ENCODE measurements around the gene LRP3. TPM values are rescaled to one million over a fixed set of nuclear protein-coding genes. Genes with fewer than 3 reads are reported as not detected.

The LRP3 gene
- total and polyA plus RNA-seq, 2 of the 13 experiments (the other 11 are each of a cell fraction or from before 2014, with no cell fraction given): 17.6 to 51.6 TPM

- no peaks in the 10 kb centered on the region for H3K36me3 ChIP-seq (replicated peaks in 1 of 2; ENCODE audit: control insufficient read depth in 1 of 2, insufficient read depth in 2 of 2, low read length in 2 of 2)
- H3K9me3 ChIP-seq (ENCODE audit: low read length): peaks cover 7% of the 10 kb centered on the region; the same call in 1 of the 2 replicates
- FAIRE-seq: no peak
- in situ Hi-C loops (cut with HindIII; ENCODE audit: extremely low pct_ligation_motif_present, low pct_unique_long_range_greater_than_20kb) (no loop called here), intact Hi-C loops (cut with micrococcal nuclease; ENCODE audit: unreplicated experiment) (loop anchor here (5.0 kb wide), 1 partner anchor 525 kb away; no protein-coding TSS in a partner anchor)
- ATAC-seq: no peak
- no peak overlapping the region for H3K9ac ChIP-seq (ENCODE audit: insufficient read depth, low read depth, low read length)
- no peak overlapping the region for H3K4me3 ChIP-seq (replicated peaks in 1 of 3; ENCODE audit: insufficient read depth in 1 of 3, low read depth in 2 of 3, low read length in 3 of 3)
- POLR2A ChIA-PET: interaction anchor here (0.9 to 2.0 kb wide), 3 partner anchors 55 to 164 kb away, joined by 3 to 7 read pairs (median 6); no protein-coding TSS in a partner anchor
- H4K20me1 ChIP-seq (ENCODE audit: insufficient read depth, low read length): no peaks in the 10 kb centered on the region
- no peak overlapping the region for H3K27ac ChIP-seq (ENCODE audit: extremely low read length, insufficient read depth, low read length)
- no peak overlapping the region for H3K4me2 ChIP-seq (ENCODE audit: low read depth, low read length)
- H3K79me2 ChIP-seq (ENCODE audit: insufficient read depth, low read length): no peaks in the 10 kb centered on the region
- no peaks in the 10 kb centered on the region for H3K27me3 ChIP-seq (ENCODE audit: control insufficient read depth in 1 of 2, insufficient read depth in 2 of 2, low read length in 2 of 2)
- BruUV-seq (replicated peaks): no TSS peak
- no peak for DNase-seq (ENCODE audit: low spot score)
- CTCF ChIA-PET (ENCODE audit: low intra/inter-chr PET ratio, low total read pairs): interaction anchor here (1.8 to 2.0 kb wide), 2 partner anchors 60 to 165 kb away, joined by 4 to 12 read pairs; partner anchors contain the start of gene CEBPA
- H3K4me1 ChIP-seq (ENCODE audit: insufficient read depth, low read length): peaks cover 46% of the 10 kb centered on the region
- H2AFZ ChIP-seq (ENCODE audit: low read length): no peak overlapping the region
- 95% methylated on average over 3 of the region's 10 CpGs for WGBS (ENCODE audit: low lambda C conversion rate)
- TF ChIP-seq ZKSCAN1 (IDR thresholded peaks at IDR 0.05; ENCODE audit: low read length): peak; percentile 75
- no peak for TF ChIP-seq IKZF1 (IDR thresholded peaks at IDR 0.05)
- no peak for TF ChIP-seq GATAD2A (CRISPR knock-in tag; IDR thresholded peaks at IDR 0.05)
- no peak for TF ChIP-seq GLI4 (CRISPR knock-in tag; IDR thresholded peaks at IDR 0.05; ENCODE audit: borderline replicate concordance)
- no peak for TF ChIP-seq ZBTB46 (CRISPR knock-in tag; IDR thresholded peaks at IDR 0.05; ENCODE audit: borderline replicate concordance)
- no peak for TF ChIP-seq ATF1 (CRISPR knock-in tag; IDR thresholded peaks at IDR 0.05)
- TF ChIP-seq EHMT2 (IDR thresholded peaks at IDR 0.05; ENCODE audit: borderline replicate concordance, low read depth, low read length): no peak
- 0 out of 2 replicates have a peak, but pooled peaks have one; percentile 2 for TF ChIP-seq ARID4A (CRISPR knock-in tag; IDR thresholded peaks at IDR 0.05; ENCODE audit: borderline replicate concordance)
- no peak for TF ChIP-seq HBP1 (CRISPR knock-in tag; IDR thresholded peaks at IDR 0.05; ENCODE audit: low read depth)
- TF ChIP-seq, protein P1, sequence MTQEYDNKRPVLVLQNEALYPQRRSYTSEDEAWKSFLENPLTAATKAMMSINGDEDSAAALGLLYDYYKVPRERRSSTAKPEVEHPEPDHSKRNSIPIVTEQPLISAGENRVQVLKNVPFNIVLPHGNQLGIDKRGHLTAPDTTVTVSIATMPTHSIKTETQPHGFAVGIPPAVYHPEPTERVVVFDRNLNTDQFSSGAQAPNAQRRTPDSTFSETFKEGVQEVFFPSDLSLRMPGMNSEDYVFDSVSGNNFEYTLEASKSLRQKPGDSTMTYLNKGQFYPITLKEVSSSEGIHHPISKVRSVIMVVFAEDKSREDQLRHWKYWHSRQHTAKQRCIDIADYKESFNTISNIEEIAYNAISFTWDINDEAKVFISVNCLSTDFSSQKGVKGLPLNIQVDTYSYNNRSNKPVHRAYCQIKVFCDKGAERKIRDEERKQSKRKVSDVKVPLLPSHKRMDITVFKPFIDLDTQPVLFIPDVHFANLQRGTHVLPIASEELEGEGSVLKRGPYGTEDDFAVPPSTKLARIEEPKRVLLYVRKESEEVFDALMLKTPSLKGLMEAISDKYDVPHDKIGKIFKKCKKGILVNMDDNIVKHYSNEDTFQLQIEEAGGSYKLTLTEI (CRISPR knock-in tag; conservative IDR thresholded peaks at IDR 0.05): no peak
- no peak for TF ChIP-seq MTA1 (CRISPR knock-in tag; IDR thresholded peaks at IDR 0.05; ENCODE audit: borderline replicate concordance)
- TF ChIP-seq ZMYM3 (CRISPR knock-in tag; IDR thresholded peaks at IDR 0.05): no peak
- TF ChIP-seq, protein P2, sequence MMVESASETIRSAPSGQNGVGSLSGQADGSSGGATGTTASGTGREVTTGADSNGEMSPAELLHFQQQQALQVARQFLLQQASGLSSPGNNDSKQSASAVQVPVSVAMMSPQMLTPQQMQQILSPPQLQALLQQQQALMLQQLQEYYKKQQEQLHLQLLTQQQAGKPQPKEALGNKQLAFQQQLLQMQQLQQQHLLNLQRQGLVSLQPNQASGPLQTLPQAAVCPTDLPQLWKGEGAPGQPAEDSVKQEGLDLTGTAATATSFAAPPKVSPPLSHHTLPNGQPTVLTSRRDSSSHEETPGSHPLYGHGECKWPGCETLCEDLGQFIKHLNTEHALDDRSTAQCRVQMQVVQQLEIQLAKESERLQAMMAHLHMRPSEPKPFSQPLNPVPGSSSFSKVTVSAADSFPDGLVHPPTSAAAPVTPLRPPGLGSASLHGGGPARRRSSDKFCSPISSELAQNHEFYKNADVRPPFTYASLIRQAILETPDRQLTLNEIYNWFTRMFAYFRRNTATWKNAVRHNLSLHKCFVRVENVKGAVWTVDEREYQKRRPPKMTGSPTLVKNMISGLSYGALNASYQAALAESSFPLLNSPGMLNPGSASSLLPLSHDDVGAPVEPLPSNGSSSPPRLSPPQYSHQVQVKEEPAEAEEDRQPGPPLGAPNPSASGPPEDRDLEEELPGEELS (CRISPR knock-in tag; IDR thresholded peaks at IDR 0.05): no peak
Measured at GRCh38 chr19:33242131-33242530, 48.0 kb downstream of the LRP3 start.
